ENCODE data around the gene KCNB1.

DNA sequence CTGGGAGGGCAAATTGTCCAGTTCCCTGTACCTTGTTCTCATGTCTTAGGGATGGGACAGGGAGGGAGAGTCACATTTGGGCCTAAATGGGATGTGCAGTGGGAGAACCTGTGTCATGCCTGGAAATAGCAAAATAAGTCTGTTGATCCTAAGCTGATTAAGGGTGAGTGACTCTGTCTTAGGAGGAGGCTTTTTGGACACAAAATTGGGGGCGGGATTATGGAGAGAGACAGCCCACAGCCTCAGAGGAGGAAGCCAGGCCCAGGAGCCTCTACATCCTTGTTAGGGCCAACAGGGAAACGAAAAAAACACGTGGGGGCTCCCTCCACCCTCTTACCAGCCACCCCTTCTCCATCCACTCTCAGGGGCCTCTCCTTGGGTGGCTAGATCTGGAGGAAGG lies 2.2 kb downstream of the KCNB1 start:
- TF ChIP-seq CTCF (conservative IDR thresholded peaks at IDR 0.05; ENCODE audit: low read length) (no peak), EZH2phosphoT487 (IDR thresholded peaks at IDR 0.05; ENCODE audit: borderline replicate concordance) (no peak)

Measured in Loucy (cell line).